Measurements from ENCODE around the gene CDH13. TPM values are rescaled to one million over a fixed set of nuclear protein-coding genes. Genes with fewer than 3 reads are reported as not detected.

CDH13 gene
- total and polyA plus RNA-seq, 9 of the 15 experiments (the other 6 are each of a cell fraction or from before 2014, with no cell fraction given) = 0.03 TPM; not detected in 8

DNA sequence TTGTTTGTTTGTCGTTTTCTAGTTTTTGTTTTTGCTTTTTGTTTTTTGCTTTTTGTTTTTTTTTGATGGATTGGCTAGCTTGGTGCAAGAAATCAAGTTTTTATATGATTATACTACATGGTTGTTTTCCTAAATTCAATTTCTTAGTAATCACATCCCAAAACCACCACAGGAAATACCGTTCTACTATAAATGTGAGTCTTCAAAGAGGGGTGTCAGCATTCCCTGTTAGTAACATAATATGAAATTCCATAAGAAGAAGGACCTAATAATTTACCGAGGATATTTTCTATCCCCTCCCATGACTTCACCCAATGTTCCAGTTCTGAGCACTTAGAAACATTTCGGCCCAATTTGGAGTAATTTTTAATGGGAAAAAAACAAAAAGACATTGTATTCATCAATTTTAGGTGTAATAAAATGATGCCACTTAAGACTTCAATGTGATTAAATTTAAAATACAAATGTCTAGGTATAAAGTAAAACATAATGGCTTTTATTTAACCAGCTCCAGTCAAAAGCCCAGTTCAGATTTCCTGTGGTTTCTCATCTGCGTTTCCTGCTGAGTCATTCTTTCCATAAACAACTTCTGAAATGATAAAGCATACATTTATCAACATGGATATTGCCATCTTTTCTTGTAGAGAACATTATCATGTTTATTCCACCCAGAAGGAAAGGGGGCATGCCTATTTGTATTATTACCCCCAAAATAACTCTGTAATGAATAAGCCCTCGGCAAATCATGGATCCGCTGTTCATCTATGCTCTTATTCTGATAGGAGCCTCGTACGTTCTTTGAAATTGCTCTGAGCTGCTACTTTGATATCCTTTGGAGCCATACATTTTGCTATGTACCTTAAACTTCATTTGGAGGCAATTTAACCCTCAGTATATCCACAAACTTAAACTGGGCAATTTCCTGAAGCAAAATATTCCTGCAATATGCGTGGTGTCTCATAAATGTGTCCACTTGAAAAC lies 1209.1 kb downstream of the CDH13 start (continued):
- no peak for TF ChIP-seq BDP1 (IDR thresholded peaks at IDR 0.05; ENCODE audit: insufficient read depth, insufficient read length)
- peak; percentile 46; the same call in 1 of the 2 replicates for TF ChIP-seq ESRRA (IDR thresholded peaks at IDR 0.05; ENCODE audit: borderline replicate concordance, low read depth)
- TF ChIP-seq EWSR1 (IDR thresholded peaks at IDR 0.05; ENCODE audit: borderline replicate concordance, low read depth, partially characterized antibody) = no peak
- TF ChIP-seq, protein P1, sequence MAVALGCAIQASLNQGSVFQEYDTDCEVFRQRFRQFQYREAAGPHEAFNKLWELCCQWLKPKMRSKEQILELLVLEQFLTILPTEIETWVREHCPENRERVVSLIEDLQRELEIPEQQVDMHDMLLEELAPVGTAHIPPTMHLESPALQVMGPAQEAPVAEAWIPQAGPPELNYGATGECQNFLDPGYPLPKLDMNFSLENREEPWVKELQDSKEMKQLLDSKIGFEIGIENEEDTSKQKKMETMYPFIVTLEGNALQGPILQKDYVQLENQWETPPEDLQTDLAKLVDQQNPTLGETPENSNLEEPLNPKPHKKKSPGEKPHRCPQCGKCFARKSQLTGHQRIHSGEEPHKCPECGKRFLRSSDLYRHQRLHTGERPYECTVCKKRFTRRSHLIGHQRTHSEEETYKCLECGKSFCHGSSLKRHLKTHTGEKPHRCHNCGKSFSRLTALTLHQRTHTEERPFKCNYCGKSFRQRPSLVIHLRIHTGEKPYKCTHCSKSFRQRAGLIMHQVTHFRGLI (CRISPR knock-in tag; IDR thresholded peaks at IDR 0.05) = no peak
- TF ChIP-seq ZNF445 (CRISPR knock-in tag; IDR thresholded peaks at IDR 0.05; ENCODE audit: low read depth) = no peak
- TF ChIP-seq, protein P2, sequence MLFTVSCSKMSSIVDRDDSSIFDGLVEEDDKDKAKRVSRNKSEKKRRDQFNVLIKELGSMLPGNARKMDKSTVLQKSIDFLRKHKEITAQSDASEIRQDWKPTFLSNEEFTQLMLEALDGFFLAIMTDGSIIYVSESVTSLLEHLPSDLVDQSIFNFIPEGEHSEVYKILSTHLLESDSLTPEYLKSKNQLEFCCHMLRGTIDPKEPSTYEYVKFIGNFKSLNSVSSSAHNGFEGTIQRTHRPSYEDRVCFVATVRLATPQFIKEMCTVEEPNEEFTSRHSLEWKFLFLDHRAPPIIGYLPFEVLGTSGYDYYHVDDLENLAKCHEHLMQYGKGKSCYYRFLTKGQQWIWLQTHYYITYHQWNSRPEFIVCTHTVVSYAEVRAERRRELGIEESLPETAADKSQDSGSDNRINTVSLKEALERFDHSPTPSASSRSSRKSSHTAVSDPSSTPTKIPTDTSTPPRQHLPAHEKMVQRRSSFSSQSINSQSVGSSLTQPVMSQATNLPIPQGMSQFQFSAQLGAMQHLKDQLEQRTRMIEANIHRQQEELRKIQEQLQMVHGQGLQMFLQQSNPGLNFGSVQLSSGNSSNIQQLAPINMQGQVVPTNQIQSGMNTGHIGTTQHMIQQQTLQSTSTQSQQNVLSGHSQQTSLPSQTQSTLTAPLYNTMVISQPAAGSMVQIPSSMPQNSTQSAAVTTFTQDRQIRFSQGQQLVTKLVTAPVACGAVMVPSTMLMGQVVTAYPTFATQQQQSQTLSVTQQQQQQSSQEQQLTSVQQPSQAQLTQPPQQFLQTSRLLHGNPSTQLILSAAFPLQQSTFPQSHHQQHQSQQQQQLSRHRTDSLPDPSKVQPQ (CRISPR knock-in tag; IDR thresholded peaks at IDR 0.05; ENCODE audit: borderline replicate concordance) = no peak
- TF ChIP-seq, protein P3, sequence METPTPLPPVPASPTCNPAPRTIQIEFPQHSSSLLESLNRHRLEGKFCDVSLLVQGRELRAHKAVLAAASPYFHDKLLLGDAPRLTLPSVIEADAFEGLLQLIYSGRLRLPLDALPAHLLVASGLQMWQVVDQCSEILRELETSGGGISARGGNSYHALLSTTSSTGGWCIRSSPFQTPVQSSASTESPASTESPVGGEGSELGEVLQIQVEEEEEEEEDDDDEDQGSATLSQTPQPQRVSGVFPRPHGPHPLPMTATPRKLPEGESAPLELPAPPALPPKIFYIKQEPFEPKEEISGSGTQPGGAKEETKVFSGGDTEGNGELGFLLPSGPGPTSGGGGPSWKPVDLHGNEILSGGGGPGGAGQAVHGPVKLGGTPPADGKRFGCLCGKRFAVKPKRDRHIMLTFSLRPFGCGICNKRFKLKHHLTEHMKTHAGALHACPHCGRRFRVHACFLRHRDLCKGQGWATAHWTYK (CRISPR knock-in tag; IDR thresholded peaks at IDR 0.05) = no peak
- TF ChIP-seq SMAD1 (IDR thresholded peaks at IDR 0.05; ENCODE audit: low read depth, low read length, partially characterized antibody) = no peak
- TF ChIP-seq MYNN (IDR thresholded peaks at IDR 0.05) = peak; percentile 98
- TF ChIP-seq MYNN (CRISPR knock-in tag; IDR thresholded peaks at IDR 0.05) = peak; percentile 94
- peak; percentile 86 for TF ChIP-seq SMARCA4 (IDR thresholded peaks at IDR 0.05)
- peak; percentile 42; the same call in 1 of the 2 replicates for TF ChIP-seq HDAC2 (IDR thresholded peaks at IDR 0.05)
- no peak for TF ChIP-seq YY1 (IDR thresholded peaks at IDR 0.05; ENCODE audit: borderline replicate concordance in 1 of 3, control insufficient read depth in 1 of 3, extremely low read depth in 1 of 3, insufficient read depth in 3 of 3, insufficient read length in 1 of 3, insufficient replicate concordance in 2 of 3, low read depth in 1 of 3, low read length in 2 of 3)
- TF ChIP-seq JUND (IDR thresholded peaks at IDR 0.05; ENCODE audit: borderline replicate concordance, low read depth, low read length) = peak; percentile 92
- TF ChIP-seq JUND (tag; IDR thresholded peaks at IDR 0.05; ENCODE audit: borderline replicate concordance, low read depth, low read length) = peak; percentile 96
- peak; percentile 45 to 70; a peak in 2 of 4 replicates for TF ChIP-seq TRIM24 (IDR thresholded peaks at IDR 0.05)
- TF ChIP-seq HDGF (IDR thresholded peaks at IDR 0.05) = no peak
- TF ChIP-seq CHD1 (IDR thresholded peaks at IDR 0.05; ENCODE audit: low read length) = no peak
- no peak for TF ChIP-seq NFIX (CRISPR knock-in tag; IDR thresholded peaks at IDR 0.05; ENCODE audit: low read depth)
- no peak for TF ChIP-seq ZNF57 (CRISPR knock-in tag; IDR thresholded peaks at IDR 0.05)
- no peak for TF ChIP-seq ADNP (tag; IDR thresholded peaks at IDR 0.05)
- no peak for TF ChIP-seq SIRT6 (IDR thresholded peaks at IDR 0.05; ENCODE audit: low read depth, low read length)

Data from K562 (cell line).